IMR-90 (cell line): ENCODE measurements around the gene ZNF503. TPM values are rescaled to one million over a fixed set of nuclear protein-coding genes. Genes with fewer than 3 reads are reported as not detected.

Source experiments
- ATAC-seq: fragments of 200-7000 bp; cut with Tn5 transposase; 2 replicates; pipeline ENCODE4 v1.9.1; 2020; ENCODE audit warnings: low read depth, mild to moderate bottlenecking, moderate library complexity
- BruUV-seq: library from RNA; stranded (reverse); fragments of 400-500 nt; replicated peaks from 2 replicates; lab custom pipeline; 2021; lab: Mats Ljungman, UMichigan
- CTCF ChIA-PET: fragments of 300-600 bp; formaldehyde crosslinking; extraction: SDS; loops from one replicate; lab custom pipeline; 2021; ENCODE audit warnings: antibody characterized with exemption; lab: Yijun Ruan, JAX
- POLR2A ChIA-PET: fragments of 300-600 bp; sonication (Branson Sonifier 250); formaldehyde crosslinking; loops from one replicate; lab custom pipeline; 2022; ENCODE audit warnings: antibody characterized with exemption; ENCODE audit not compliant: unreplicated experiment; lab: Charles Lee
- DNase-seq: peaks from one replicate; pipeline ENCODE4 v3.0.0; 2013
- H2AFZ ChIP-seq: replicated peaks from 2 replicates; pipeline ENCODE3; 2013; ENCODE audit warnings: low read length, mild to moderate bottlenecking; ENCODE audit not compliant: poor library complexity
- H2AK5ac ChIP-seq: 2 replicates; pipeline ENCODE4 v1.6.1; 2013; ENCODE audit warnings: low read depth, low read length, inconsistent platforms
- H2AK9ac ChIP-seq: replicated peaks from 2 replicates; pipeline ENCODE3; 2013; ENCODE audit warnings: mild to moderate bottlenecking, low read depth, low read length, moderate library complexity; ENCODE audit not compliant: poor library complexity
- H2BK120ac ChIP-seq: 2 replicates; pipeline ENCODE4 v1.6.1; 2013; ENCODE audit warnings: low read depth, low read length, inconsistent platforms
- H2BK15ac ChIP-seq: 3 replicates; pipeline ENCODE4 v1.6.1; 2013; ENCODE audit warnings: low read depth, low read length, inconsistent platforms
- H2BK20ac ChIP-seq: 2 replicates; pipeline ENCODE4 v1.6.1; 2013; ENCODE audit warnings: low read depth, mild to moderate bottlenecking, inconsistent platforms, low read length, moderate library complexity
- H2BK5ac ChIP-seq: 2 replicates; pipeline ENCODE4 v1.6.1; 2013; ENCODE audit warnings: mild to moderate bottlenecking, low read depth, low read length, inconsistent platforms; ENCODE audit not compliant: poor library complexity, severe bottlenecking
- H3K14ac ChIP-seq: replicated peaks from 2 replicates; pipeline ENCODE4 v1.6.1; 2013; ENCODE audit warnings: low read depth, low read length, inconsistent platforms
- H3K18ac ChIP-seq: 2 replicates; pipeline ENCODE4 v1.6.1; 2013; ENCODE audit warnings: low read depth, low read length, control low read depth
- H3K23ac ChIP-seq: 2 replicates; pipeline ENCODE4 v1.6.1; 2013; ENCODE audit warnings: low read depth, low read length, inconsistent platforms
- H3K27ac ChIP-seq: 2 replicates; pipeline ENCODE4 v1.5.1; 2013; ENCODE audit warnings: mild to moderate bottlenecking, control low read depth, low read length; ENCODE audit not compliant: insufficient read depth
- H3K27me3 ChIP-seq: 2 replicates; pipeline ENCODE4 v1.6.1; 2013; ENCODE audit warnings: low read length; ENCODE audit not compliant: control insufficient read depth, insufficient read depth
- H3K36me3 ChIP-seq: 2 replicates; pipeline ENCODE4 v1.6.1; 2013; ENCODE audit warnings: low read length, mixed read lengths; ENCODE audit not compliant: control insufficient read depth, insufficient read depth
- H3K4ac ChIP-seq: 2 replicates; pipeline ENCODE4 v1.6.1; 2013; ENCODE audit warnings: low read depth, low read length, inconsistent platforms
- H3K4me1 ChIP-seq: 2 replicates; pipeline ENCODE4 v1.6.1; 2013; ENCODE audit warnings: low read length, mixed read lengths; ENCODE audit not compliant: control insufficient read depth, insufficient read depth
- H3K4me2 ChIP-seq: 2 replicates; pipeline ENCODE4 v1.6.1; 2013; ENCODE audit warnings: low read depth, mild to moderate bottlenecking, control low read depth, low read length, moderate library complexity
- H3K4me3 ChIP-seq: 2 replicates; pipeline ENCODE4 v1.5.1; 2013; ENCODE audit warnings: low read depth, mild to moderate bottlenecking, control low read depth, low read length, moderate library complexity; ENCODE audit not compliant: insufficient read depth
- H3K56ac ChIP-seq: 2 replicates; pipeline ENCODE4 v1.6.1; 2013; ENCODE audit warnings: low read length, inconsistent platforms; ENCODE audit not compliant: insufficient read depth; ENCODE audit errors: extremely low read depth
- H3K79me1 ChIP-seq, 2 experiments: 2 replicates each; pipeline ENCODE4 v1.6.1; 2013; ENCODE audit warnings: low read length in 2 of 2, inconsistent platforms in 1 of 2, low read depth in 1 of 2
- H3K9ac ChIP-seq: 2 replicates; pipeline ENCODE4 v1.6.1; 2013; ENCODE audit warnings: low read depth, low read length, control low read depth
- H3K9me1 ChIP-seq: 2 replicates; pipeline ENCODE4 v1.6.1; 2013; ENCODE audit warnings: low read length, inconsistent platforms; ENCODE audit not compliant: insufficient read depth
- H3K9me3 ChIP-seq: 2 replicates; pipeline ENCODE4 v1.6.1; 2013; ENCODE audit warnings: low read length; ENCODE audit not compliant: control insufficient read depth, insufficient read depth
- H4K20me1 ChIP-seq: 2 replicates; pipeline ENCODE4 v1.6.1; 2013; ENCODE audit warnings: low read length, inconsistent platforms; ENCODE audit not compliant: insufficient read depth
- H4K5ac ChIP-seq: 2 replicates; pipeline ENCODE4 v1.6.1; 2013; ENCODE audit warnings: mild to moderate bottlenecking, low read depth, low read length, control low read depth
- H4K8ac ChIP-seq, 2 experiments: 2 replicates each; pipeline ENCODE4 v1.6.1; 2013; ENCODE audit warnings: low read depth in 2 of 2, low read length in 2 of 2, control low read depth in 1 of 2, inconsistent platforms in 1 of 2
- H4K91ac ChIP-seq: 2 replicates; pipeline ENCODE4 v1.6.1; 2013; ENCODE audit warnings: low read depth, low read length, inconsistent platforms; ENCODE audit not compliant: insufficient read depth
- BHLHE40 ChIP-seq: fragments of 150-350 bp; IDR thresholded peaks from 2 replicates; pipeline ENCODE4 v1.6.1; 2016; ENCODE audit warnings: mild to moderate bottlenecking, low read depth, low read length
- CEBPB ChIP-seq: IDR thresholded peaks from 2 replicates; pipeline ENCODE4 v1.6.1; 2012; ENCODE audit warnings: low read depth, low read length, improper control_type of control experiment
- CHD1 ChIP-seq: IDR thresholded peaks from 2 replicates; pipeline ENCODE4 v1.6.1; 2012; ENCODE audit warnings: low read depth, low read length, improper control_type of control experiment
- FOS ChIP-seq: fragments of 150-350 bp; IDR thresholded peaks from 2 replicates; pipeline ENCODE4 v1.6.1; 2016; ENCODE audit warnings: low read depth, low read length
- MAFK ChIP-seq: IDR thresholded peaks from 2 replicates; pipeline ENCODE4 v1.6.1; 2012; ENCODE audit warnings: low read depth, low read length, improper control_type of control experiment
- MAZ ChIP-seq: IDR thresholded peaks from 2 replicates; pipeline ENCODE4 v1.6.1; 2012; ENCODE audit warnings: low read depth, mild to moderate bottlenecking, low read length, improper control_type of control experiment, moderate library complexity, borderline replicate concordance
- NFE2L2 ChIP-seq: fragments of 150-350 bp; IDR thresholded peaks from 2 replicates; pipeline ENCODE4 v1.6.1; 2016; ENCODE audit warnings: low read depth, mild to moderate bottlenecking, low read length
- RAD21 ChIP-seq: IDR thresholded peaks from 2 replicates; pipeline ENCODE4 v1.6.1; 2012; ENCODE audit warnings: low read length, improper control_type of control experiment
- RCOR1 ChIP-seq: IDR thresholded peaks from 2 replicates; pipeline ENCODE4 v1.6.1; 2012; ENCODE audit warnings: mild to moderate bottlenecking, low read length, improper control_type of control experiment; ENCODE audit not compliant: insufficient replicate concordance
- RFX5 ChIP-seq: IDR thresholded peaks from 2 replicates; pipeline ENCODE4 v1.8.0; 2012; ENCODE audit warnings: low read depth, mild to moderate bottlenecking, low read length, moderate library complexity
- SMC3 ChIP-seq: fragments of 150-350 bp; IDR thresholded peaks from 2 replicates; pipeline ENCODE4 v1.6.1; 2016; ENCODE audit warnings: low read depth, mild to moderate bottlenecking, antibody characterized with exemption, low read length, moderate library complexity
- WGBS, 2 experiments: methylation state at CpG; one replicate each; pipeline versions ENCODE4 v1.1.5 to v1.1.7; 2013; ENCODE audit warnings: missing lambda C conversion rate in 2 of 2; ENCODE audit not compliant: insufficient read length in 1 of 2; ENCODE audit errors: extremely low coverage in 2 of 2; 5-methylcytosine and 5-hydroxymethylcytosine counted together
- dilution Hi-C: fragments of 300-500 bp; cut with HindIII; formaldehyde crosslinking; loops from one replicate; pipeline ENCODE4 v1.14.3; 2018; ENCODE audit warnings: low sequenced_read_pairs; ENCODE audit not compliant: unreplicated experiment
- in situ Hi-C: fragments of 300-500 bp; cut with MboI; formaldehyde crosslinking; loops from 3 replicates; pipeline ENCODE4 v1.14.3; 2019; ENCODE audit warnings: low sequenced_read_pairs, inconsistent platforms, mixed read lengths
- intact Hi-C: fragments of 100-400 bp; cut with micrococcal nuclease; formaldehyde crosslinking; loops from 2 replicates; pipeline ENCODE4 v1.10.0; 2022
- polyA plus RNA-seq, 3 experiments: library from polyadenylated mRNA; depleted of rRNA; stranded (reverse); fragments of >200 nt; gene quantifications; 2 replicates each; pipeline ENCODE4 v1.2.3, GENCODE V29; 2012; ENCODE audit warnings: low replicate concordance in 1 of 3
- total RNA-seq: library from RNA; depleted of rRNA; stranded (reverse); fragments of >200 nt; gene quantifications from 2 replicates; pipeline ENCODE4 v1.2.3, GENCODE V29; 2012
- TF ChIP-seq, protein P1 (sequence below): conservative IDR thresholded peaks from 2 replicates; pipeline ENCODE4 v1.5.1; 2012; ENCODE audit warnings: mild to moderate bottlenecking, low read depth, low read length, improper control_type of control experiment
- TF ChIP-seq, protein P2 (sequence below): fragments of 150-350 bp; IDR thresholded peaks from 2 replicates; pipeline ENCODE4 v1.6.1; 2017; ENCODE audit warnings: mild to moderate bottlenecking, antibody characterized with exemption, low read length, low read depth
- TF ChIP-seq, protein P3 (sequence below): fragments of 150-350 bp; IDR thresholded peaks from 2 replicates; pipeline ENCODE4 v1.6.1; 2016; ENCODE audit warnings: low read depth, mild to moderate bottlenecking, low read length, moderate library complexity, borderline replicate concordance

The ZNF503 gene
- total and polyA plus RNA-seq, 2 of the 4 experiments (the other 2 are of a cell fraction), result 0.36 to 5.8 TPM

DNA sequence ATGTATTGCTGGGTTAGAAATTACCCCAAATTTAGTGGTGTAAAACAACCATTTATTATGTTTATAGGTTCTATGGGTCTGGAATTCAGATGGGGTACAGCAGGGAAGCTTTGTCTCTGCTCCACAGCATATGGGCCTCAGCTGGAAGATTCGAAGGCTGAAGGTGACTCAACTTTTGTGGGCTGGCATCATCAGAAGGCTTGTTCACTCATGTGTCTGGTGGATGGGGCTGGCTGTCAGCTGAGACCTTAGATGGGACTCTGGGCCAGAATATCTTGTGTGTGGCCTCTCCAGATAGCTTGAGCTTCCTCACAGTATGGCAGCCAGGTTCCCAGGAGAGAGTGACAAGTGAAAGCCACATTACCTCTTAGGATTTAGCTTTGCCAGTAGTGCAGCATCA lies 45.9 kb downstream of the ZNF503 start:
- no peak for ATAC-seq
- no peak overlapping the region for H2BK15ac ChIP-seq
- peaks cover 18% of the 10 kb centered on the region for H3K9me1 ChIP-seq
- H3K56ac ChIP-seq, result no peak overlapping the region
- H2AFZ ChIP-seq, result no peak overlapping the region
- no CpG with 5 or more reads among the region's 1 CpG for whole genome bisulfite sequencing, 2 experiments
- H4K5ac ChIP-seq, result no peak overlapping the region
- ChIA-PET POLR2A (no interaction called here), CTCF (interaction anchor here (1.4 kb wide), 1 partner anchor 40 kb away, joined by 5 read pairs; no protein-coding TSS in a partner anchor)
- H3K18ac ChIP-seq, result no peak overlapping the region
- intact Hi-C loops (no loop called here), dilution Hi-C loops (no loop called here), in situ Hi-C loops (no loop called here)
- H2BK120ac ChIP-seq, result no peak overlapping the region
- no peaks in the 10 kb centered on the region for H3K27me3 ChIP-seq
- H4K8ac ChIP-seq, result no peak overlapping the region
- no peak overlapping the region for H3K4me2 ChIP-seq
- no peak overlapping the region for H3K23ac ChIP-seq
- H3K14ac ChIP-seq, result no peak overlapping the region
- no peak overlapping the region for H2AK9ac ChIP-seq
- H3K4ac ChIP-seq, result no peak overlapping the region
- peaks cover 11% of the 10 kb centered on the region for H3K4me1 ChIP-seq
- no peaks in the 10 kb centered on the region for H3K79me1 ChIP-seq
- no peaks in the 10 kb centered on the region for H3K36me3 ChIP-seq
- no peak overlapping the region for H2AK5ac ChIP-seq
- no peak overlapping the region for H4K91ac ChIP-seq
- TF ChIP-seq FOS, result no peak
- TF ChIP-seq NFE2L2, result no peak
- TF ChIP-seq, protein P1, sequence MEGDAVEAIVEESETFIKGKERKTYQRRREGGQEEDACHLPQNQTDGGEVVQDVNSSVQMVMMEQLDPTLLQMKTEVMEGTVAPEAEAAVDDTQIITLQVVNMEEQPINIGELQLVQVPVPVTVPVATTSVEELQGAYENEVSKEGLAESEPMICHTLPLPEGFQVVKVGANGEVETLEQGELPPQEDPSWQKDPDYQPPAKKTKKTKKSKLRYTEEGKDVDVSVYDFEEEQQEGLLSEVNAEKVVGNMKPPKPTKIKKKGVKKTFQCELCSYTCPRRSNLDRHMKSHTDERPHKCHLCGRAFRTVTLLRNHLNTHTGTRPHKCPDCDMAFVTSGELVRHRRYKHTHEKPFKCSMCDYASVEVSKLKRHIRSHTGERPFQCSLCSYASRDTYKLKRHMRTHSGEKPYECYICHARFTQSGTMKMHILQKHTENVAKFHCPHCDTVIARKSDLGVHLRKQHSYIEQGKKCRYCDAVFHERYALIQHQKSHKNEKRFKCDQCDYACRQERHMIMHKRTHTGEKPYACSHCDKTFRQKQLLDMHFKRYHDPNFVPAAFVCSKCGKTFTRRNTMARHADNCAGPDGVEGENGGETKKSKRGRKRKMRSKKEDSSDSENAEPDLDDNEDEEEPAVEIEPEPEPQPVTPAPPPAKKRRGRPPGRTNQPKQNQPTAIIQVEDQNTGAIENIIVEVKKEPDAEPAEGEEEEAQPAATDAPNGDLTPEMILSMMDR, result no peak
- no peak for TF ChIP-seq BHLHE40
- TF ChIP-seq, protein P2, sequence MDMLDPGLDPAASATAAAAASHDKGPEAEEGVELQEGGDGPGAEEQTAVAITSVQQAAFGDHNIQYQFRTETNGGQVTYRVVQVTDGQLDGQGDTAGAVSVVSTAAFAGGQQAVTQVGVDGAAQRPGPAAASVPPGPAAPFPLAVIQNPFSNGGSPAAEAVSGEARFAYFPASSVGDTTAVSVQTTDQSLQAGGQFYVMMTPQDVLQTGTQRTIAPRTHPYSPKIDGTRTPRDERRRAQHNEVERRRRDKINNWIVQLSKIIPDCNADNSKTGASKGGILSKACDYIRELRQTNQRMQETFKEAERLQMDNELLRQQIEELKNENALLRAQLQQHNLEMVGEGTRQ, result no peak
- no peak for TF ChIP-seq MAFK
- TF ChIP-seq CHD1, result no peak
- TF ChIP-seq, protein P3, sequence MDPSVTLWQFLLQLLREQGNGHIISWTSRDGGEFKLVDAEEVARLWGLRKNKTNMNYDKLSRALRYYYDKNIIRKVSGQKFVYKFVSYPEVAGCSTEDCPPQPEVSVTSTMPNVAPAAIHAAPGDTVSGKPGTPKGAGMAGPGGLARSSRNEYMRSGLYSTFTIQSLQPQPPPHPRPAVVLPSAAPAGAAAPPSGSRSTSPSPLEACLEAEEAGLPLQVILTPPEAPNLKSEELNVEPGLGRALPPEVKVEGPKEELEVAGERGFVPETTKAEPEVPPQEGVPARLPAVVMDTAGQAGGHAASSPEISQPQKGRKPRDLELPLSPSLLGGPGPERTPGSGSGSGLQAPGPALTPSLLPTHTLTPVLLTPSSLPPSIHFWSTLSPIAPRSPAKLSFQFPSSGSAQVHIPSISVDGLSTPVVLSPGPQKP, result no peak
- TF ChIP-seq MAZ, result no peak
- no peak for TF ChIP-seq RFX5
- TF ChIP-seq SMC3, result no peak
- TF ChIP-seq RAD21, result no peak
- TF ChIP-seq CEBPB, result no peak
- no peak for TF ChIP-seq RCOR1
- H3K4me3 ChIP-seq, result no peak overlapping the region
- H3K27ac ChIP-seq, result no peak overlapping the region
- BruUV-seq, result no TSS peak
- no peak overlapping the region for H2BK5ac ChIP-seq
- no peak overlapping the region for H2BK20ac ChIP-seq
- H3K9me3 ChIP-seq, result peaks cover 3% of the 10 kb centered on the region
- H3K9ac ChIP-seq, result no peak overlapping the region
- peak; percentile 21 for DNase-seq
- H4K20me1 ChIP-seq, result no peaks in the 10 kb centered on the region
